IMR-90 (cell line): ENCODE data around the gene FAM209A. TPM values are rescaled to one million over a fixed set of nuclear protein-coding genes. Genes with fewer than 3 reads are reported as not detected.

Source experiments
- ATAC-seq: fragments of 200-7000 bp; cut with Tn5 transposase; 2 replicates; pipeline ENCODE4 v1.9.1; 2020; ENCODE audit warnings: low read depth, mild to moderate bottlenecking, moderate library complexity
- BruUV-seq: library from RNA; stranded (reverse); fragments of 400-500 nt; replicated peaks from 2 replicates; lab custom pipeline; 2021; lab: Mats Ljungman, UMichigan
- CTCF ChIA-PET: fragments of 300-600 bp; formaldehyde crosslinking; extraction: SDS; loops from one replicate; lab custom pipeline; 2021; ENCODE audit warnings: antibody characterized with exemption; lab: Yijun Ruan, JAX
- POLR2A ChIA-PET: fragments of 300-600 bp; sonication (Branson Sonifier 250); formaldehyde crosslinking; loops from one replicate; lab custom pipeline; 2022; ENCODE audit warnings: antibody characterized with exemption; ENCODE audit not compliant: unreplicated experiment; lab: Charles Lee
- DNase-seq: peaks from one replicate; pipeline ENCODE4 v3.0.0; 2013
- H2AFZ ChIP-seq: replicated peaks from 2 replicates; pipeline ENCODE3; 2013; ENCODE audit warnings: low read length, mild to moderate bottlenecking; ENCODE audit not compliant: poor library complexity
- H2AK5ac ChIP-seq: 2 replicates; pipeline ENCODE4 v1.6.1; 2013; ENCODE audit warnings: low read depth, low read length, inconsistent platforms
- H2AK9ac ChIP-seq: replicated peaks from 2 replicates; pipeline ENCODE3; 2013; ENCODE audit warnings: mild to moderate bottlenecking, low read depth, low read length, moderate library complexity; ENCODE audit not compliant: poor library complexity
- H2BK120ac ChIP-seq: 2 replicates; pipeline ENCODE4 v1.6.1; 2013; ENCODE audit warnings: low read depth, low read length, inconsistent platforms
- H2BK15ac ChIP-seq: 3 replicates; pipeline ENCODE4 v1.6.1; 2013; ENCODE audit warnings: low read depth, low read length, inconsistent platforms
- H2BK20ac ChIP-seq: 2 replicates; pipeline ENCODE4 v1.6.1; 2013; ENCODE audit warnings: low read depth, mild to moderate bottlenecking, inconsistent platforms, low read length, moderate library complexity
- H2BK5ac ChIP-seq: 2 replicates; pipeline ENCODE4 v1.6.1; 2013; ENCODE audit warnings: mild to moderate bottlenecking, low read depth, low read length, inconsistent platforms; ENCODE audit not compliant: poor library complexity, severe bottlenecking
- H3K14ac ChIP-seq: replicated peaks from 2 replicates; pipeline ENCODE4 v1.6.1; 2013; ENCODE audit warnings: low read depth, low read length, inconsistent platforms
- H3K18ac ChIP-seq: 2 replicates; pipeline ENCODE4 v1.6.1; 2013; ENCODE audit warnings: low read depth, low read length, control low read depth
- H3K23ac ChIP-seq: 2 replicates; pipeline ENCODE4 v1.6.1; 2013; ENCODE audit warnings: low read depth, low read length, inconsistent platforms
- H3K27ac ChIP-seq: 2 replicates; pipeline ENCODE4 v1.5.1; 2013; ENCODE audit warnings: mild to moderate bottlenecking, control low read depth, low read length; ENCODE audit not compliant: insufficient read depth
- H3K27me3 ChIP-seq: 2 replicates; pipeline ENCODE4 v1.6.1; 2013; ENCODE audit warnings: low read length; ENCODE audit not compliant: control insufficient read depth, insufficient read depth
- H3K36me3 ChIP-seq: 2 replicates; pipeline ENCODE4 v1.6.1; 2013; ENCODE audit warnings: low read length, mixed read lengths; ENCODE audit not compliant: control insufficient read depth, insufficient read depth
- H3K4ac ChIP-seq: 2 replicates; pipeline ENCODE4 v1.6.1; 2013; ENCODE audit warnings: low read depth, low read length, inconsistent platforms
- H3K4me1 ChIP-seq: 2 replicates; pipeline ENCODE4 v1.6.1; 2013; ENCODE audit warnings: low read length, mixed read lengths; ENCODE audit not compliant: control insufficient read depth, insufficient read depth
- H3K4me2 ChIP-seq: 2 replicates; pipeline ENCODE4 v1.6.1; 2013; ENCODE audit warnings: low read depth, mild to moderate bottlenecking, control low read depth, low read length, moderate library complexity
- H3K4me3 ChIP-seq: 2 replicates; pipeline ENCODE4 v1.5.1; 2013; ENCODE audit warnings: low read depth, mild to moderate bottlenecking, control low read depth, low read length, moderate library complexity; ENCODE audit not compliant: insufficient read depth
- H3K56ac ChIP-seq: 2 replicates; pipeline ENCODE4 v1.6.1; 2013; ENCODE audit warnings: low read length, inconsistent platforms; ENCODE audit not compliant: insufficient read depth; ENCODE audit errors: extremely low read depth
- H3K79me1 ChIP-seq, 2 experiments: 2 replicates each; pipeline ENCODE4 v1.6.1; 2013; ENCODE audit warnings: low read length in 2 of 2, inconsistent platforms in 1 of 2, low read depth in 1 of 2
- H3K9ac ChIP-seq: 2 replicates; pipeline ENCODE4 v1.6.1; 2013; ENCODE audit warnings: low read depth, low read length, control low read depth
- H3K9me1 ChIP-seq: 2 replicates; pipeline ENCODE4 v1.6.1; 2013; ENCODE audit warnings: low read length, inconsistent platforms; ENCODE audit not compliant: insufficient read depth
- H3K9me3 ChIP-seq: 2 replicates; pipeline ENCODE4 v1.6.1; 2013; ENCODE audit warnings: low read length; ENCODE audit not compliant: control insufficient read depth, insufficient read depth
- H4K20me1 ChIP-seq: 2 replicates; pipeline ENCODE4 v1.6.1; 2013; ENCODE audit warnings: low read length, inconsistent platforms; ENCODE audit not compliant: insufficient read depth
- H4K5ac ChIP-seq: 2 replicates; pipeline ENCODE4 v1.6.1; 2013; ENCODE audit warnings: mild to moderate bottlenecking, low read depth, low read length, control low read depth
- H4K8ac ChIP-seq, 2 experiments: 2 replicates each; pipeline ENCODE4 v1.6.1; 2013; ENCODE audit warnings: low read depth in 2 of 2, low read length in 2 of 2, control low read depth in 1 of 2, inconsistent platforms in 1 of 2
- H4K91ac ChIP-seq: 2 replicates; pipeline ENCODE4 v1.6.1; 2013; ENCODE audit warnings: low read depth, low read length, inconsistent platforms; ENCODE audit not compliant: insufficient read depth
- CHD1 ChIP-seq: IDR thresholded peaks from 2 replicates; pipeline ENCODE4 v1.6.1; 2012; ENCODE audit warnings: low read depth, low read length, improper control_type of control experiment
- FOS ChIP-seq: fragments of 150-350 bp; IDR thresholded peaks from 2 replicates; pipeline ENCODE4 v1.6.1; 2016; ENCODE audit warnings: low read depth, low read length
- MAFK ChIP-seq: IDR thresholded peaks from 2 replicates; pipeline ENCODE4 v1.6.1; 2012; ENCODE audit warnings: low read depth, low read length, improper control_type of control experiment
- MAZ ChIP-seq: IDR thresholded peaks from 2 replicates; pipeline ENCODE4 v1.6.1; 2012; ENCODE audit warnings: low read depth, mild to moderate bottlenecking, low read length, improper control_type of control experiment, moderate library complexity, borderline replicate concordance
- MXI1 ChIP-seq: IDR thresholded peaks from 2 replicates; pipeline ENCODE4 v1.6.1; 2012; ENCODE audit warnings: low read depth, mild to moderate bottlenecking, low read length, moderate library complexity, borderline replicate concordance
- NFE2L2 ChIP-seq: fragments of 150-350 bp; IDR thresholded peaks from 2 replicates; pipeline ENCODE4 v1.6.1; 2016; ENCODE audit warnings: low read depth, mild to moderate bottlenecking, low read length
- POLR2A ChIP-seq: IDR thresholded peaks from 2 replicates; pipeline ENCODE4 v1.6.1; 2012; ENCODE audit warnings: mild to moderate bottlenecking, low read depth, low read length
- RAD21 ChIP-seq: IDR thresholded peaks from 2 replicates; pipeline ENCODE4 v1.6.1; 2012; ENCODE audit warnings: low read length, improper control_type of control experiment
- RCOR1 ChIP-seq: IDR thresholded peaks from 2 replicates; pipeline ENCODE4 v1.6.1; 2012; ENCODE audit warnings: mild to moderate bottlenecking, low read length, improper control_type of control experiment; ENCODE audit not compliant: insufficient replicate concordance
- SMC3 ChIP-seq: fragments of 150-350 bp; IDR thresholded peaks from 2 replicates; pipeline ENCODE4 v1.6.1; 2016; ENCODE audit warnings: low read depth, mild to moderate bottlenecking, antibody characterized with exemption, low read length, moderate library complexity
- WGBS, 2 experiments: methylation state at CpG; one replicate each; pipeline versions ENCODE4 v1.1.5 to v1.1.7; 2013; ENCODE audit warnings: missing lambda C conversion rate in 2 of 2; ENCODE audit not compliant: insufficient read length in 1 of 2; ENCODE audit errors: extremely low coverage in 2 of 2; 5-methylcytosine and 5-hydroxymethylcytosine counted together
- dilution Hi-C: fragments of 300-500 bp; cut with HindIII; formaldehyde crosslinking; loops from one replicate; pipeline ENCODE4 v1.14.3; 2018; ENCODE audit warnings: low sequenced_read_pairs; ENCODE audit not compliant: unreplicated experiment
- in situ Hi-C: fragments of 300-500 bp; cut with MboI; formaldehyde crosslinking; loops from 3 replicates; pipeline ENCODE4 v1.14.3; 2019; ENCODE audit warnings: low sequenced_read_pairs, inconsistent platforms, mixed read lengths
- intact Hi-C: fragments of 100-400 bp; cut with micrococcal nuclease; formaldehyde crosslinking; loops from 2 replicates; pipeline ENCODE4 v1.10.0; 2022
- polyA plus RNA-seq, 3 experiments: library from polyadenylated mRNA; depleted of rRNA; stranded (reverse); fragments of >200 nt; gene quantifications; 2 replicates each; pipeline ENCODE4 v1.2.3, GENCODE V29; 2012; ENCODE audit warnings: low replicate concordance in 1 of 3
- total RNA-seq: library from RNA; depleted of rRNA; stranded (reverse); fragments of >200 nt; gene quantifications from 2 replicates; pipeline ENCODE4 v1.2.3, GENCODE V29; 2012
- TF ChIP-seq, protein P1 (sequence below): fragments of 150-350 bp; IDR thresholded peaks from 2 replicates; pipeline ENCODE4 v1.6.1; 2016; ENCODE audit warnings: low read depth, mild to moderate bottlenecking, low read length, moderate library complexity, borderline replicate concordance
- TF ChIP-seq, protein P2 (sequence below): conservative IDR thresholded peaks from 2 replicates; pipeline ENCODE4 v1.5.1; 2012; ENCODE audit warnings: mild to moderate bottlenecking, low read depth, low read length, improper control_type of control experiment
- TF ChIP-seq, protein P3 (sequence below): fragments of 150-350 bp; IDR thresholded peaks from 2 replicates; pipeline ENCODE4 v1.6.1; 2017; ENCODE audit warnings: mild to moderate bottlenecking, antibody characterized with exemption, low read length, low read depth

Gene FAM209A
- total and polyA plus RNA-seq, 2 of the 4 experiments (the other 2 are of a cell fraction) = 0.18 to 0.22 TPM

DNA sequence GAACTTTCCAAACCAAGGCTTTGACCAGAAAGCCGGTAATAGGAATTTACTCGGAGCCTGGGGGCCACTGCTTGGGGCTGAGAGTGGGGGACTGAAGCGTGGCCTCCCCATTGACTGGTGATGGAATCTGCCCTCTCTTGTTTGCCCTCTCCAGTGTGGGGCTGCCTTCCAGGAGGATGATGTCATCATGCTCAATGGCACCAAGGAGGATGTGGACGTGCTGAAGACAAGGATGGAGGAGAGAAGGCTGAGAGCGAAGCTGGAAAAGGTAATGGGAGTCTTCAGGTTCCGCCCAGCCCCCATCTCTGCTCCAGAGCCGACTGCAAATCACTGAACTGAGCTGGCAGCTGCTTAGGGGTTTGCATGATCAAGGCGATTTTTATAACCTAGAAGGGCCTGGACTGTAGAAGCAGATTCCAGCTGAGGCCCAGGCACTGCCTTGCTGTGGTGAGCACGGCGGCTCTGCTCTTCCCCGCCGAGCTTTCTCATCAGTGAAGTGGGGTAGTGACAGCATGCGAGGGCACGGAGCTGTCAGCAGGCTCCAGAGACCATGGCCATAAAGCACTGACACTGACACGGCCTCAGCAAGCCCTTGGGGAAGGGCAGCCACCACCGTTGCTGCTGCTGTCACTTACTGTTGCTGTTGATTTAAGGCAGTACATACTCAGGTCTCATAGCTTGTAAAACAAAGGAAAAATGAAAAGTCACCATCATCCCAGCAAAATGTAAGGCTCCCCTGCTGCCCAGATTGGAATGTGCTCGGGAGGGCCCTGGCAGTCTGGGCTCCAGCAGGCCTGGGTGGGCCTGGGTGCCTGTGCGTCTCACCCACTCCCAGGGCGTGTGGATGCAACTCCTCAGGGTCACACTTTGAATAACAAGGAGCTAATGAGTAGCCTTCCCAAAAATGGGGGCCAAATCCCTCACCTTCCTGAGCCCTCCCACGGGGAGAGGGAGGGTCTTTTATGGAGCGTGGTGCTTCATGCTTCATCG, 11.1 kb upstream of the FAM209A start:
- Histone ChIP-seq H4K20me1 (peaks cover 4% of the 10 kb centered on the region; the same call in 1 of the 2 replicates), H3K27me3 (no peaks in the 10 kb centered on the region), H3K4me1 (peaks cover 2% of the 10 kb centered on the region; the same call in 1 of the 2 replicates), H3K14ac (no peak overlapping the region), H3K4me3 (no peak overlapping the region), H3K56ac (no peak overlapping the region), H3K4ac (no peak overlapping the region), H3K9me1 (peaks cover 9% of the 10 kb centered on the region; the same call in 1 of the 2 replicates), H2BK20ac (no peak overlapping the region), H3K9me3 (no peaks in the 10 kb centered on the region), H3K4me2 (no peak overlapping the region), H3K27ac (no peak overlapping the region), H2AK9ac (no peak overlapping the region), H2AK5ac (no peak overlapping the region), H4K91ac (no peak overlapping the region), H3K79me1 (peaks cover 6 to 24% of the 10 kb centered on the region in 2 experiments; a peak in 2 of 4 replicates), H4K8ac (no peak overlapping the region), H4K5ac (no peak overlapping the region), H2AFZ (no peak overlapping the region), H3K9ac (no peak overlapping the region), H3K36me3 (peaks cover 29% of the 10 kb centered on the region), H2BK15ac (no peak overlapping the region), H2BK120ac (no peak overlapping the region), H3K18ac (no peak overlapping the region), H3K23ac (no peak overlapping the region), H2BK5ac (no peak overlapping the region)
- peak; percentile 39; the same call in 1 of the 2 replicates for ATAC-seq
- WGBS, 2 experiments = 100% methylated on average over 4 of the region's 22 CpGs; no CpG with 5 or more reads in 1 of the 2 experiments
- BruUV-seq = no TSS peak
- DNase-seq = peak; percentile 7
- intact Hi-C loops = loop anchor here (5.0 kb wide), 1 partner anchor 1936 kb away; no protein-coding TSS in a partner anchor
- CTCF ChIA-PET = interaction anchor here (1.2 kb wide), 1 partner anchor 10 kb away, joined by 4 read pairs; no protein-coding TSS in a partner anchor
- POLR2A ChIA-PET = no interaction called here
- in situ Hi-C loops = no loop called here
- dilution Hi-C loops = no loop called here
- TF ChIP-seq POLR2A (no peak), FOS (no peak), MAFK (no peak), RAD21 (no peak), NFE2L2 (no peak), RCOR1 (no peak), CHD1 (no peak), MXI1 (no peak), MAZ (no peak), SMC3 (no peak)
- TF ChIP-seq, protein P1, sequence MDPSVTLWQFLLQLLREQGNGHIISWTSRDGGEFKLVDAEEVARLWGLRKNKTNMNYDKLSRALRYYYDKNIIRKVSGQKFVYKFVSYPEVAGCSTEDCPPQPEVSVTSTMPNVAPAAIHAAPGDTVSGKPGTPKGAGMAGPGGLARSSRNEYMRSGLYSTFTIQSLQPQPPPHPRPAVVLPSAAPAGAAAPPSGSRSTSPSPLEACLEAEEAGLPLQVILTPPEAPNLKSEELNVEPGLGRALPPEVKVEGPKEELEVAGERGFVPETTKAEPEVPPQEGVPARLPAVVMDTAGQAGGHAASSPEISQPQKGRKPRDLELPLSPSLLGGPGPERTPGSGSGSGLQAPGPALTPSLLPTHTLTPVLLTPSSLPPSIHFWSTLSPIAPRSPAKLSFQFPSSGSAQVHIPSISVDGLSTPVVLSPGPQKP = no peak
- TF ChIP-seq, protein P2, sequence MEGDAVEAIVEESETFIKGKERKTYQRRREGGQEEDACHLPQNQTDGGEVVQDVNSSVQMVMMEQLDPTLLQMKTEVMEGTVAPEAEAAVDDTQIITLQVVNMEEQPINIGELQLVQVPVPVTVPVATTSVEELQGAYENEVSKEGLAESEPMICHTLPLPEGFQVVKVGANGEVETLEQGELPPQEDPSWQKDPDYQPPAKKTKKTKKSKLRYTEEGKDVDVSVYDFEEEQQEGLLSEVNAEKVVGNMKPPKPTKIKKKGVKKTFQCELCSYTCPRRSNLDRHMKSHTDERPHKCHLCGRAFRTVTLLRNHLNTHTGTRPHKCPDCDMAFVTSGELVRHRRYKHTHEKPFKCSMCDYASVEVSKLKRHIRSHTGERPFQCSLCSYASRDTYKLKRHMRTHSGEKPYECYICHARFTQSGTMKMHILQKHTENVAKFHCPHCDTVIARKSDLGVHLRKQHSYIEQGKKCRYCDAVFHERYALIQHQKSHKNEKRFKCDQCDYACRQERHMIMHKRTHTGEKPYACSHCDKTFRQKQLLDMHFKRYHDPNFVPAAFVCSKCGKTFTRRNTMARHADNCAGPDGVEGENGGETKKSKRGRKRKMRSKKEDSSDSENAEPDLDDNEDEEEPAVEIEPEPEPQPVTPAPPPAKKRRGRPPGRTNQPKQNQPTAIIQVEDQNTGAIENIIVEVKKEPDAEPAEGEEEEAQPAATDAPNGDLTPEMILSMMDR = no peak
- TF ChIP-seq, protein P3, sequence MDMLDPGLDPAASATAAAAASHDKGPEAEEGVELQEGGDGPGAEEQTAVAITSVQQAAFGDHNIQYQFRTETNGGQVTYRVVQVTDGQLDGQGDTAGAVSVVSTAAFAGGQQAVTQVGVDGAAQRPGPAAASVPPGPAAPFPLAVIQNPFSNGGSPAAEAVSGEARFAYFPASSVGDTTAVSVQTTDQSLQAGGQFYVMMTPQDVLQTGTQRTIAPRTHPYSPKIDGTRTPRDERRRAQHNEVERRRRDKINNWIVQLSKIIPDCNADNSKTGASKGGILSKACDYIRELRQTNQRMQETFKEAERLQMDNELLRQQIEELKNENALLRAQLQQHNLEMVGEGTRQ = no peak
